HG03066 (cell line): ENCODE measurements around the gene MMS22L.

ENCODE experiments used
- ATAC-seq: cut with Tn5 transposase; IDR thresholded peaks from one replicate; pipeline ENCODE4 v1.9.1; 2021; ENCODE audit warnings: low read depth; ENCODE audit not compliant: unreplicated experiment

Gene MMS22L

DNA sequence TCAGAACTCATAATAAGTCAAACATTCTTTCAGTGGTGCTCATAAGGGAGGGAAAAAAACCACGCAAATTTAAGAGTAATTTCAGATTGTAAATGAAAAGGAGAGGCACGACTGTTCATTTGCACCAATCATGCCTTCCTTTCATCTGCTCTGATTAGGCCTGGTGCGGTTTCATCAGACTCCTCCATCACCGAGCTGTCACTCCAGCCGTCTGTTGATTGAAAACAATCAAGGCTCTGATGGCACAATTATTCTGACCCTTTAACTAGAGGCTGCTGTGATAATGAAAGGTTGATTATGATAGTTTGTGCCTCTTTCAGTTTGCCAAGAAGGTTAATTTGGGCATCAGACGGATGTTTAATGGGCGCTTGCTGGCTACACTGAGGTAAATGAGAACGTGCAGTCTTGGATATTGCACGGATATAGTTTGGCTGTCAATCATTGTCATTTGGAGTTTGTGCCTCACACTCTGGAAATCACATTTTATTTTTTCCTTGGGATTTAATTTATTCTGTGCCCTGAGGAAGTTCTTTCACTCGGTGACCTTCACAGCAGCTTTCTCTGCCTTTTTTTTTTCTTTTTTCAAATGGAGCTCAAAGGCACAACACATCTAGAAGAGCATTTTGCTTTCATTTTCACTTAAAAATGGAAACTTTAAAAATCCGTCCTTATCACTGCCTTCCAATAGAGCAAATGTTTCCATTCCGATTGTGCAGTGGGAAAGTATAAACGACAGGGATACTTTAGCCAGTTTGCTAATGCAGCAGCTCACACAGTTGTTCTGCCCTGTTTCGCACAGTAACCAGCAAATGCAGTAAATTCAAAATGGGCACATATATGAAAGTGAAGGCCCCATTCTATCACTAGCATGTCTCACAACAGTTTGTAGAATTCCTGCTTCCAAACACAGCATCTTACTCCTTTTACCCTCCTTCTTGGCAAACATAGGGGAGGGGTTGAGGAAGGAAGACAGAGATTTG lies 185.7 kb downstream of the MMS22L start:
- ATAC-seq: no peak

DNA sequence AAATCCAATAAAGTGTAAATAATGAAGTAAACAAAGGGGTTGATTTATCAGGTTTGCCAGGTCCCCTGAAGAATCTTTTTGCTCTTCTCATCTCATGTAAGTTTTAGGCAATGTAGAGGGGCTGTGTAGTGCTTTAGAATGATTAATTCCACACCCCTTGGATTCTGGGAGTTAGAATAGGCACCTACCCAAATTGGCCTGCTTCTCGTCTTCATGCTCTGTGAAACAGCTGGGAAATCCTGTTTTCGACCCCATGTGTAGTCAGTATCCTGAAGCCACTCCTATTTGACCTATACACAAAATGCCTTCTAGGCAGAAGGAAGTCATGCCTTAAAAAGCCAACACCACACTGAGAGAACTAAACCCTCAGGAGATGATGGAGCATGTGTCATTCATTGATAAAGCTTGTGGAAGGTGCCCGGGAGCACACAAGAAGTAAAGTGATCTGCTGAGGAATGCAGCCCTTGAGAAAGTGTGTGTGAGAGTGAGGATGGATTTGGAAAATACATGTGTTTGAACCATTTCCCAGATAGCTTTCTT lies 187.6 kb downstream of the MMS22L start:
- no peak for ATAC-seq

DNA sequence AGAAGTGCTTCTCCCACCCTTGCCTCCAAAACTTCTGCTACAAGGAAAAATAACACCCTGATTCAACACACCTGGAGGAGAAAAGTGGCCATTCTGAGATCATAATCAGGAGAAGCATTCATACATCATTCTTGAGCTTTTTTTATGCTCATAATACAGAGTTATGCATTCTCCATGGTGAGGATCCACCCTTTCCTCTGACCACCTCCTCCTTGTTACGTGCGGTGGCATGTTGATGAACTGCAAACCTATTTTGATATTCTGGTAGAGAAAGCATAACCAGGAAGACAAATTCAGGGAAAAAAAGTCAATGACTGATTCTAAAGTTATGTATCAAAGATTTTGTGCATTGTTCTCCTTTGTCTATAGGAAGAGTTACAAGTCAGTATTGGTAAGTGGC lies 188.6 kb downstream of the MMS22L start:
- ATAC-seq: no peak

DNA sequence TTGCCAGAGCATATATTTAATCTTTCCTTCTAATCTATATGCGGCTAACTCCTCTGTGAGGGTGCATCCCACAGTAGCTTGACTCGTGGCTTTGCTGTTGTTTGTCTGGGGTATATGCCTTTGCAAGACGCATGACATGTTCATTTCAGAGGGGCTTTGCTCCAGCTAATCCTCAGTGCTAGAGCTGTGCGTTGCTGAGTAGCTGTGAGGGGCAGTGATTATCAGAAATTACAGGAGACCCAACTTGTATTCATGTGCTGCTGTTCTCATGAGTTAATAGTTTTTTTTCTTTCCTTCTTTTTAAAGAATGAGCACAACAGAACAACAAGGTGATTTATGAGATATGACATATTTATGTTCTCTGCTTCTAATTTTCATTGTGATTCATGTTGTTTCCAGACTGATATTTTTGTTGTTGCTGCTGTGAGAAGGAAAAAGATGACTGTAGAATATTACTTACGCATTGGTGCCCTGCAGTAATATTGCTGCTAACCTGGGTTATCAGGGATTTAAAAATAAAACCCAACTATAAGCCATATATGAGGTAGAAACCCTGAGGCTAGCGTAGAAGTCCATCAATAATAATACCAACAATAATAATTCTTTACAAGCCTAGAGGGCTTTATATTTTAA lies 190.2 kb downstream of the MMS22L start:
- ATAC-seq: no peak
